Ishikawa (cell line): Measurements from ENCODE around the gene PCDHGA1.

Source experiments
- CEBPB ChIP-seq: IDR thresholded peaks from 2 replicates; pipeline ENCODE4 v1.6.1; 2012
- CREB1 ChIP-seq: IDR thresholded peaks from 2 replicates; pipeline ENCODE4 v1.6.1; 2012; ENCODE audit warnings: low read depth
- EGR1 ChIP-seq: IDR thresholded peaks from 2 replicates; pipeline ENCODE4 v1.6.1; 2012
- EP300 ChIP-seq: IDR thresholded peaks from 2 replicates; pipeline ENCODE4 v1.6.1; 2012; ENCODE audit warnings: borderline replicate concordance
- FOXM1 ChIP-seq: IDR thresholded peaks from 2 replicates; pipeline ENCODE4 v1.6.1; 2012; ENCODE audit warnings: low read depth, borderline replicate concordance
- MAX ChIP-seq: IDR thresholded peaks from 2 replicates; pipeline ENCODE4 v1.6.1; 2012
- NFIC ChIP-seq: IDR thresholded peaks from 2 replicates; pipeline ENCODE4 v1.6.1; 2012
- RAD21 ChIP-seq: IDR thresholded peaks from 2 replicates; pipeline ENCODE4 v1.6.1; 2012; ENCODE audit warnings: low read depth
- TAF1 ChIP-seq: IDR thresholded peaks from 2 replicates; pipeline ENCODE4 v1.6.1; 2012; ENCODE audit warnings: low read depth, mild to moderate bottlenecking
- TCF12 ChIP-seq: IDR thresholded peaks from 2 replicates; pipeline ENCODE4 v1.6.1; 2012; ENCODE audit warnings: low read depth
- TEAD4 ChIP-seq: IDR thresholded peaks from 2 replicates; pipeline ENCODE4 v1.6.1; 2012
- YY1 ChIP-seq: IDR thresholded peaks from 2 replicates; pipeline ENCODE4 v1.6.1; 2012; ENCODE audit warnings: low read depth
- ZBTB7A ChIP-seq: IDR thresholded peaks from 2 replicates; pipeline ENCODE4 v1.6.1; 2012; ENCODE audit warnings: low read depth
- TF ChIP-seq, protein P1 (sequence below): IDR thresholded peaks from 2 replicates; pipeline ENCODE4 v1.6.1; 2012
- TF ChIP-seq, protein P2 (sequence below): IDR thresholded peaks from 2 replicates; pipeline ENCODE4 v1.6.1; 2012; ENCODE audit warnings: low read depth, mild to moderate bottlenecking

The PCDHGA1 gene

GRCh38 chr5:141508440-141508797 is 178.1 kb downstream of the PCDHGA1 start:
- TF ChIP-seq, protein P1, sequence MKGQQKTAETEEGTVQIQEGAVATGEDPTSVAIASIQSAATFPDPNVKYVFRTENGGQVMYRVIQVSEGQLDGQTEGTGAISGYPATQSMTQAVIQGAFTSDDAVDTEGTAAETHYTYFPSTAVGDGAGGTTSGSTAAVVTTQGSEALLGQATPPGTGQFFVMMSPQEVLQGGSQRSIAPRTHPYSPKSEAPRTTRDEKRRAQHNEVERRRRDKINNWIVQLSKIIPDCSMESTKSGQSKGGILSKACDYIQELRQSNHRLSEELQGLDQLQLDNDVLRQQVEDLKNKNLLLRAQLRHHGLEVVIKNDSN, result no peak
- no peak for TF ChIP-seq MAX
- no peak for TF ChIP-seq FOXM1
- no peak for TF ChIP-seq TAF1
- TF ChIP-seq TEAD4, result no peak
- TF ChIP-seq, protein P2, sequence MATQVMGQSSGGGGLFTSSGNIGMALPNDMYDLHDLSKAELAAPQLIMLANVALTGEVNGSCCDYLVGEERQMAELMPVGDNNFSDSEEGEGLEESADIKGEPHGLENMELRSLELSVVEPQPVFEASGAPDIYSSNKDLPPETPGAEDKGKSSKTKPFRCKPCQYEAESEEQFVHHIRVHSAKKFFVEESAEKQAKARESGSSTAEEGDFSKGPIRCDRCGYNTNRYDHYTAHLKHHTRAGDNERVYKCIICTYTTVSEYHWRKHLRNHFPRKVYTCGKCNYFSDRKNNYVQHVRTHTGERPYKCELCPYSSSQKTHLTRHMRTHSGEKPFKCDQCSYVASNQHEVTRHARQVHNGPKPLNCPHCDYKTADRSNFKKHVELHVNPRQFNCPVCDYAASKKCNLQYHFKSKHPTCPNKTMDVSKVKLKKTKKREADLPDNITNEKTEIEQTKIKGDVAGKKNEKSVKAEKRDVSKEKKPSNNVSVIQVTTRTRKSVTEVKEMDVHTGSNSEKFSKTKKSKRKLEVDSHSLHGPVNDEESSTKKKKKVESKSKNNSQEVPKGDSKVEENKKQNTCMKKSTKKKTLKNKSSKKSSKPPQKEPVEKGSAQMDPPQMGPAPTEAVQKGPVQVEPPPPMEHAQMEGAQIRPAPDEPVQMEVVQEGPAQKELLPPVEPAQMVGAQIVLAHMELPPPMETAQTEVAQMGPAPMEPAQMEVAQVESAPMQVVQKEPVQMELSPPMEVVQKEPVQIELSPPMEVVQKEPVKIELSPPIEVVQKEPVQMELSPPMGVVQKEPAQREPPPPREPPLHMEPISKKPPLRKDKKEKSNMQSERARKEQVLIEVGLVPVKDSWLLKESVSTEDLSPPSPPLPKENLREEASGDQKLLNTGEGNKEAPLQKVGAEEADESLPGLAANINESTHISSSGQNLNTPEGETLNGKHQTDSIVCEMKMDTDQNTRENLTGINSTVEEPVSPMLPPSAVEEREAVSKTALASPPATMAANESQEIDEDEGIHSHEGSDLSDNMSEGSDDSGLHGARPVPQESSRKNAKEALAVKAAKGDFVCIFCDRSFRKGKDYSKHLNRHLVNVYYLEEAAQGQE, result no peak
- TF ChIP-seq NFIC, result no peak

DNA sequence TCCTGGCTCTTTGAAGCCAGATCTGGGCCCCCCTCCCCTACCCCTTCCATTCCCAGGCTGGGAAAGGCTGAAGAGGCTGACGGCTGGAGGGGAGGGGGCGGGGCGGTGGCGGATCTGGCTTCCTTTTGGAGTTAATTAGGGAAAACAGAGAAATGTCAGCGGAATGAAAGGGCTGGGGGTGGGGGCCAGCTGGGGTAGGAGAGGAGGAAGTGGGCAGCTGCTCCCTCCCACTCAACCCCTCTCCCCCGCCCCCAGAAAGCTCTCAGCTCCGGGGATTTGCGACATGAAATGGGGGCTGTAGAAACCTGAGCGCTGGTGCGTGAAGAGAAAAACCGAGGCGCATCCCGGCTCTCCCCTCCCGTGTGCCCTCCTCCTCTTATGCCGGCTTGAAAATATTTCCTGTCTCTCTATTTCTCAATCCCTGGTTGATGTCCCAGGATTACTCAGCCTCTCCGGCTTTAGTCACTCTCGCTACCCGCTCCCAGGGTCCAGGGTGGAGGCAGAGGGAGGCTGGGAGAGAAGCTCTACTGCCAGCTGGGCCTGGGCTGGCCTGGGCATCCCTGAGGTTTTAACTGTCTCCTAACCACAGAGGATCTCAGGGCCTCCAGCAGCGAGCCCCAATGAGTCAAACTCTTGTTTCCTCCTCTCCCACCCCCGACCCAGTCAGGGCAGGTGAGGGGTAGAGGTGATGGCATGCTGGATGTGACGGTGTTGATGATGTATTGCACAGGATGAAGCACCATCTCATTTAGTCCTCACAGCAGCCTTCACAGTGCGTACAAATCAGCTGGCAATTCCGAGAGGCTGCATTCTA is 178.7 kb downstream of the PCDHGA1 start:
- TF ChIP-seq CREB1, result no peak
- TF ChIP-seq MAX, result no peak
- TF ChIP-seq, protein P1, result no peak
- no peak for TF ChIP-seq EGR1
- no peak for TF ChIP-seq TEAD4
- TF ChIP-seq TCF12, result no peak
- TF ChIP-seq YY1, result no peak
- TF ChIP-seq ZBTB7A, result no peak
- no peak for TF ChIP-seq NFIC
- no peak for TF ChIP-seq RAD21
- TF ChIP-seq TAF1, result no peak
- TF ChIP-seq FOXM1, result no peak
- TF ChIP-seq, protein P2, result no peak
- no peak for TF ChIP-seq CEBPB
- TF ChIP-seq EP300, result no peak

- TF ChIP-seq RAD21, result no peak
- no peak for TF ChIP-seq CEBPB
Measured at GRCh38 chr5:141510160-141510559, 179.8 kb downstream of the PCDHGA1 start.

- TF ChIP-seq CREB1, result no peak
- TF ChIP-seq TEAD4, result no peak
- TF ChIP-seq MAX, result no peak
Measured at GRCh38 chr5:141510850-141511601, 180.7 kb downstream of the PCDHGA1 start.

DNA sequence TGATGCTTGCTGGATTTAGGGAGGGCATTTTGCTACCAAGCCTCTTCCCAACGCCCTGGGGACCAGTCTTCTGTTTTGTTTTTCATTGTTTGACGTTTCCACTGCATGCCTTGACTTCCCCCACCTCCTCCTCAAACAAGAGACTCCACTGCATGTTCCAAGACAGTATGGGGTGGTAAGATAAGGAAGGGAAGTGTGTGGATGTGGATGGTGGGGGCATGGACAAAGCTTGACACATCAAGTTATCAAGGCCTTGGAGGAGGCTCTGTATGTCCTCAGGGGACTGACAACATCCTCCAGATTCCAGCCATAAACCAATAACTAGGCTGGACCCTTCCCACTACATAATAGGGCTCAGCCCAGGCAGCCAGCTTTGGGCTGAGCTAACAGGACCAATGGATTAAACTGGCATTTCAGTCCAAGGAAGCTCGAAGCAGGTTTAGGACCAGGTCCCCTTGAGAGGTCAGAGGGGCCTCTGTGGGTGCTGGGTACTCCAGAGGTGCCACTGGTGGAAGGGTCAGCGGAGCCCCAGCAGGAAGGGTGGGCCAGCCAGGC is 181.5 kb downstream of the PCDHGA1 start:
- TF ChIP-seq EP300 (no peak), YY1 (no peak), TCF12 (no peak), ZBTB7A (no peak)

DNA sequence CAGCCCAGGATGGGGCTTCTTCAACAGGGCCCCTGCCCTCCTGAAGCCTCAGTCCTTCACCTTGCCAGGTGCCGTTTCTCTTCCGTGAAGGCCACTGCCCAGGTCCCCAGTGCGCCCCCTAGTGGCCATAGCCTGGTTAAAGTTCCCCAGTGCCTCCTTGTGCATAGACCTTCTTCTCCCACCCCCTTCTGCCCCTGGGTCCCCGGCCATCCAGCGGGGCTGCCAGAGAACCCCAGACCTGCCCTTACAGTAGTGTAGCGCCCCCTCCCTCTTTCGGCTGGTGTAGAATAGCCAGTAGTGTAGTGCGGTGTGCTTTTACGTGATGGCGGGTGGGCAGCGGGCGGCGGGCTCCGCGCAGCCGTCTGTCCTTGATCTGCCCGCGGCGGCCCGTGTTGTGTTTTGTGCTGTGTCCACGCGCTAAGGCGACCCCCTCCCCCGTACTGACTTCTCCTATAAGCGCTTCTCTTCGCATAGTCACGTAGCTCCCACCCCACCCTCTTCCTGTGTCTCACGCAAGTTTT is 182.1 kb downstream of the PCDHGA1 start:
- TF ChIP-seq ZBTB7A, result peak; percentile 63
- TF ChIP-seq NFIC, result no peak
- peak; percentile 65 for TF ChIP-seq RAD21
- 0 out of 2 replicates have a peak, but pooled peaks have one; percentile 11 for TF ChIP-seq EP300
